Activated gamma-delta T cell (primary cell): ENCODE results near the gene L3MBTL2.

Experiments
- DNase-seq: peaks from one replicate; lab custom pipeline; 2025; lab: John Stamatoyannopoulos, UW

Gene L3MBTL2

GRCh38 chr22:41273128-41273527 is 68.0 kb downstream of the L3MBTL2 start:
- no peak for DNase-seq

DNA sequence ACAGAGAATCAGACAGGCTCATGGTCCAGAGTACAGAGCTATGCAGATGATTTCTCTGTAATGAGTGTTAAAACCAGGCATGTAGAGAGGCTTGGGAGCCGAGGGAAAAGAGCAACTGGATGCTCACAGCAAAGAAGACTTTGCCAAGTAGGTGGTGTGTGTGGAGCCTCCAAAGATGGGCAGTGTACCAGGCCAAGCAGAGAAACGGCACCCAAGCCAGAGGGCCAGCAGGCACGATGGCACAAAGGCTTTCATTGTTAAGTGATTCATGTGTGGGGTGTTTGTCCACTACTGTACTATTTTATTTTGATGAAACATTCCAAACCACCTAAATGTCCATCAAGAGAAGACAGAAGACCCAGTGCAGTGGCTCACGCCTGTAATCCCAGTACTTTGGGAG is 69.7 kb downstream of the L3MBTL2 start:
- DNase-seq: no peak

DNA sequence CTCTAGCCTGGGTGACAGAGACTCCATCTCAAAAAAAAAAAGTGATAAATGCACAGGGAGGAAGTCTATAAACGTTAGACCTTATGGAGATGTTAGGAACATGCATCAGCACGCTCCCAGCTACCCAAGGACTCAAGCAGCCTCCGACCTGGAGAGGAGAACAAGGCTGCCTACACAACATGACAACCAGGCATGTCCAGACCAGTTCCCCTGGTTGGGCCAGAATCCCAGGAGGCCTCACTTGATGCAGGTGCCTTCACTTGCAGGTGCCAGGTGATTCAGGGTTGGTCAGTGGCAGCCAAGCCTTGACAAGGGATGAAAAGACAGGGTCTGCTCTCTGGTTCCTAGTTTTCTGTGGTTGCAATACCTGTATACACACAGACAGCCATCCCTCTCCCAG is 75.0 kb downstream of the L3MBTL2 start:
- no peak for DNase-seq

GRCh38 chr22:41280854-41281253 is 75.7 kb downstream of the L3MBTL2 start:
- no peak for DNase-seq
